ENCODE results near the gene POLR1H. TPM values are rescaled to one million over a fixed set of nuclear protein-coding genes. Genes with fewer than 3 reads are reported as not detected.

POLR1H gene
- polyA plus RNA-seq, 3 donors: 36.2 to 62.4 (median 45.0) TPM

GRCh38 chr6:30093951-30094661 is 33.0 kb downstream of the POLR1H start:
- H3K9me3 Mint-ChIP-seq: peaks cover 0 to 2% (median 0%) of the 10 kb centered on the region in 7 donors
- WGBS (ENCODE audit: insufficient coverage): no CpG with 5 or more reads among the region's 5 CpGs
- no peak overlapping the region for H3K4me3 ChIP-seq (replicated peaks in 1 of 3; ENCODE audit: low read depth in 2 of 3, low read length in 3 of 3)
- no peaks in the 10 kb centered on the region for H3K79me2 ChIP-seq (ENCODE audit: insufficient read depth, low read length)
- no peak for TF ChIP-seq CTCF (IDR thresholded peaks at IDR 0.05)
- no peak overlapping the region for H3K4me2 ChIP-seq (replicated peaks; ENCODE audit: extremely low read depth, low read length, poor library complexity, severe bottlenecking)
- H2AFZ ChIP-seq (ENCODE audit: insufficient read depth, low read depth, low read length, poor library complexity, severe bottlenecking): no peak overlapping the region
- H3K27me3 Mint-ChIP-seq (ENCODE audit: low read depth in 3 of 3): peaks cover 61 to 87% (median 62%) of the 10 kb centered on the region in 3 donors
- no peak for DNase-seq
- H3K9me3 ChIP-seq (replicated peaks in 1 of 2; ENCODE audit: control insufficient read depth in 1 of 2, insufficient read depth in 1 of 2, low read length in 2 of 2): no peaks in the 10 kb centered on the region
- no peak overlapping the region for H3K27ac Mint-ChIP-seq
- H3K4me3 Mint-ChIP-seq: peak overlapping the region in 1 of 2 donors; percentile 56
- intact Hi-C loops (cut with micrococcal nuclease): no loop called here
- no peaks in the 10 kb centered on the region for H3K36me3 ChIP-seq (replicated peaks in 1 of 2; ENCODE audit: control insufficient read depth in 1 of 2, insufficient read depth in 2 of 2, low read length in 2 of 2)
- no peaks in the 10 kb centered on the region for H3K36me3 Mint-ChIP-seq
- peaks cover 31 to 74% of the 10 kb centered on the region in 2 donors for H3K27me3 ChIP-seq (ENCODE audit: control insufficient read depth in 2 of 2, insufficient read depth in 2 of 2, low read length in 2 of 2)
- H3K9ac ChIP-seq (ENCODE audit: insufficient read depth, low read length, poor library complexity, severe bottlenecking): no peak overlapping the region
- H3K4me1 Mint-ChIP-seq: no peaks in the 10 kb centered on the region
- H3K4me1 ChIP-seq (ENCODE audit: control insufficient read depth in 1 of 2, insufficient read depth in 2 of 2, low read length in 2 of 2): no peaks in the 10 kb centered on the region
- no peak overlapping the region for H3K27ac ChIP-seq (ENCODE audit: low read depth in 1 of 2, low read length in 2 of 2)
- no peaks in the 10 kb centered on the region for H4K20me1 ChIP-seq (ENCODE audit: insufficient read depth, low read length)

GRCh38 chr6:30096829-30097228 is 35.8 kb downstream of the POLR1H start:
- Histone ChIP-seq H3K79me2 (ENCODE audit: insufficient read depth, low read length) (no peaks in the 10 kb centered on the region), H3K36me3 (replicated peaks in 1 of 2; ENCODE audit: control insufficient read depth in 1 of 2, insufficient read depth in 2 of 2, low read length in 2 of 2) (no peaks in the 10 kb centered on the region), H3K4me2 (replicated peaks; ENCODE audit: extremely low read depth, low read length, poor library complexity, severe bottlenecking) (no peak overlapping the region), H2AFZ (ENCODE audit: insufficient read depth, low read depth, low read length, poor library complexity, severe bottlenecking) (no peak overlapping the region), H3K27me3 (ENCODE audit: control insufficient read depth in 2 of 2, insufficient read depth in 2 of 2, low read length in 2 of 2) (peaks cover 45 to 74% of the 10 kb centered on the region in 2 donors), H3K4me3 (replicated peaks in 1 of 3; ENCODE audit: low read depth in 2 of 3, low read length in 3 of 3) (no peak overlapping the region), H3K4me1 (ENCODE audit: control insufficient read depth in 1 of 2, insufficient read depth in 2 of 2, low read length in 2 of 2) (peaks cover 16 to 17% of the 10 kb centered on the region in 2 donors), H3K9ac (ENCODE audit: insufficient read depth, low read length, poor library complexity, severe bottlenecking) (no peak overlapping the region), H4K20me1 (ENCODE audit: insufficient read depth, low read length) (no peaks in the 10 kb centered on the region), H3K27ac (ENCODE audit: low read depth in 1 of 2, low read length in 2 of 2) (no peak overlapping the region), H3K9me3 (replicated peaks in 1 of 2; ENCODE audit: control insufficient read depth in 1 of 2, insufficient read depth in 1 of 2, low read length in 2 of 2) (peaks cover 0 to 7% of the 10 kb centered on the region in 2 donors)
- Mint-ChIP-seq H3K4me3 (peak overlapping the region in 1 of 2 donors; percentile 50), H3K36me3 (peaks cover 11 to 12% of the 10 kb centered on the region in 2 donors), H3K9me3 (peaks cover 0 to 21% (median 12%) of the 10 kb centered on the region in 7 donors), H3K4me1 (peaks cover 18% of the 10 kb centered on the region), H3K27me3 (ENCODE audit: low read depth in 3 of 3) (peaks cover 67 to 92% (median 75%) of the 10 kb centered on the region in 3 donors), H3K27ac (no peak overlapping the region)
- no peak for DNase-seq
- TF ChIP-seq CTCF (IDR thresholded peaks at IDR 0.05): no peak
- 40% methylated on average over 1 of the region's 1 CpG for WGBS (ENCODE audit: insufficient coverage)
- intact Hi-C loops (cut with micrococcal nuclease): no loop called here
